Activated naive CD4-positive, alpha-beta T cell treated with Interleukin-2 at 50 U/mL for 16 hours (primary cell): ENCODE data around the gene HUS1.

Experiments used
- DNase-seq: peaks from one replicate; pipeline ENCODE4 v3.0.0-alpha.2; 2020

The HUS1 gene

DNA sequence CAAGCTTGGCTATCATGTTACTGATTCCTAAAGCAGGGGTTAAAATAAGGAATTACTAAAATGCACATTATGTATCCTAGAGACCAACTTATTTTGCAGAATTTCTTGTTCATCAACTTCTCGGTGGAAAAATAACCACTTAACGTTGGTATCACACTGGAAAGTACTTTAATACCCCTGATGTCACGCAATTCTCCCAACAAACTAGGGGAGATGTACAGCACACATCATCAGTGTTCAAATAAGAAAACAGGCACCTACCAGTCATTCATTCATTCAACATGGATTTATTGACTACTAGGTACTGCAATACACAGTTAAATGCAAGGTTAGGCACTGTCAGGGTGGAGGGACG, 648 bp downstream of the HUS1 start:
- DNase-seq, result no peak

DNA sequence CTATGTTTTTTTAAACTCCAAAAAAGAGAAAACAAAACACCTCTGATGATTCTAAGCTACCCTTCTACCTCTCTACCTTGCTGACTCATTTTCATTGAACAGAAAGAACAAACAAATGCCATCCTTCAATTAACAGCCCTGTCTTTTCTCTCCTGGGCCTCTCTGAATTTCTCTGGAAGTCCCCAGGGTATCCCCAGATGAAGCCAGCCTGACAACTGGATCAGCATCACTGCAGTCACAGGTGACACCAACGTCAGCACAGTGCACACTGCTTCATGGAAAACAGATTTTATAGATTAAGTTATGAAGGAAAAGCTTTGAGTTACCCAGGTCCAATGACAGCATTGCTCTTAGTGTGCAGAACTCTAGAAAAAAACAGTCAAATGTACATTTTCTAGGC, 5.7 kb downstream of the HUS1 start:
- DNase-seq, result no peak

GRCh38 chr7:47970761-47971160, 8.7 kb downstream of the HUS1 start:
- DNase-seq, result no peak

- peak; percentile 61 for DNase-seq
These were observed 10.3 kb downstream of the HUS1 start for GRCh38 chr7:47968847-47969774.

GRCh38 chr7:47967708-47968107, 11.7 kb downstream of the HUS1 start:
- DNase-seq, result no peak

GRCh38 chr7:47967123-47967522, 12.3 kb downstream of the HUS1 start:
- DNase-seq, result no peak

GRCh38 chr7:47965456-47965855, 14.0 kb downstream of the HUS1 start:
- no peak for DNase-seq

- no peak for DNase-seq
These were observed 17.2 kb downstream of the HUS1 start for GRCh38 chr7:47962262-47962661.

DNA sequence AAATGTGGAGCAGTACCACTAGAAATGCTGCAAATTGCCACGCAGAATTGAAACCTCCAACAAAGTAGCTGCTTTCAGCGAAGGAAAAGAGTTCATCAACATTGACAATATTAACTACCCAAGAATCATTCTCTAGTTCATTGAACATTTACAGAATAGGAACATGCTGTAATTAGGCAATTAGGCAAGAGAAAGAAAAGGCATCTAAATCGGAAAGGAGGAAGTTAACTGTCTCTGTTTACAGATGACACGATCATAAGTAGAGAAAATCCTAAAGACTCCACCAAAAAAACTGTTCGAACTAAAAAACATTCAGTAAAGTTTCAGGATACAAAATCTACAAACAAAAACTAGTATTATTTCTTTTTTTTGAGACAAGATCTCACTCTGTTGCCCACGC, 22.3 kb downstream of the HUS1 start:
- DNase-seq, result no peak

- no peak for DNase-seq
These were observed 23.2 kb downstream of the HUS1 start for GRCh38 chr7:47956220-47956619.

GRCh38 chr7:47954231-47954911, 25.0 kb downstream of the HUS1 start:
- no peak for DNase-seq

- no peak for DNase-seq
These were observed 25.6 kb downstream of the HUS1 start for GRCh38 chr7:47953822-47954221.

- DNase-seq, result no peak
These were observed 27.2 kb downstream of the HUS1 start for GRCh38 chr7:47952224-47952623.

DNA sequence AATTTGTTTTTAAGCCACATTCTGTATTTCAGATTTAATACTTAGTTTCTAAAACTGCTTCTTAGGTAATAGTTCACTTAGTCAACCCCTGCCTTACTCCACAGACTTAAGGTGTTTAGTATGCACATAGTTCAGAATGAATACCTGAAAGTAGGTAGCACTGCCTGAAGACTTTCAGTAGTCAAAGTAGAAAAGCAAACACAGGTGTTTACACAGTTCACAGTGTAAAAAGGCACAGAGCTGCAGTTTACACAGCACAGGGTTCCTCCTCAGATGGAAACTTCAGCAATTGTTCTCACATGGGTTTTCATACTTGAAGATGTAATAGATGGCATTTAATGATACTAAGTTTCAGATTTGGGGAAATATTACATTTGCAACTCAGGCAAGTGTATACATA, 28.0 kb downstream of the HUS1 start:
- DNase-seq, result no peak

- no peak for DNase-seq
These were observed 28.7 kb downstream of the HUS1 start for GRCh38 chr7:47950714-47951113.

DNA sequence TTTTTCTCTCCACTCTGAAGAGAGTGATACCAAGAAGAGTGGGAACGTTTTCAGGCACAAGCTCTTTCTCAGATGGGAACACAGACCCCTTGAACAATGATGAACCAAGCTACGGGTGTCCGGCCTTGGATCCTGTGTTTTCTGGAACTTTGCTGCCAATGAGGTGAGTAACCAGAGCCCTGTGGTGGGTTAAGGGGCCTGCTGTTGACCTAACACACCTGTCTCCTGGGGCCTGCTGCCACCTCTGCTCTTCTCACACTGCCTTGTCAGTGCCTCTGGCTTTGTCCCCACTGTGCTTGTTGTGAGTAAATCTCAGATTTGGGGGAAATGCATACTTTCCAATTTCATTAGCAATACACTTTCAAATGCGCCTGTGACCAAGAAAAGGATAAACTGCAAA, 29.7 kb downstream of the HUS1 start:
- no peak for DNase-seq

DNA sequence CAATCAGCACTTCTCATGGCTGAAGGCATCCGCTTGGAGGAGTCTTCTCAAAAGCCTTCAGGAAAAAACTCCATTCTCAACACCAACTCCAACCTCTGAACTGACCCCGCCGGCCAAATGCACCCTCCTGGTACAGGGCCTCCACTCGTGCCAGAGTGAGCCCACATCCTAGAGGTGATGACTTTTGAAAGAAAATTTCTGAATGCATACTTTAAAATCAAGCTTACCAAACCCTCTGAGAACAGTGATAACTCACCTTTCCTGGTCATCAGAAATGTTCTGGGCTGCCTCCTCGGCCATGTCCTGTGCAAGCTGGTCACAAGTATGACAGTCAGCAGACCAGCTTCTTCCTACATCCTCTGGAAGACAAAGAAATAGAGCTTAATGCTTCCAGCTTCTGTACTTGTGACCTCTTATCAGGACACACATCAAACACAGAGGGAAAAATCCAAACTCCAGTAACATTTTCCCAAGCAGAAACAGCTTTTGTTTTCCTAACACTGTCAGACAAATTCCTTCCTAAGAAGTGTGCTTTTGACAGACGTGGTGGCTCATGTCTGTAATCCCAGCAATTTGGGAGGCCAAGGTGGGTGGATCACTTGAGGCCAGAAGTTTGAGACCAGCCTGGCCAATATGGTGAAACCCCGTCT, 31.1 kb downstream of the HUS1 start, which contains the start of gene PKD1L1:
TSS of gene PKD1L1 (minus strand) at position 326 of the 650 bp plus-strand sequence. CDS start at position 300, 26 bp downstream.
- DNase-seq, result no peak

GRCh38 chr7:47947355-47947749, 32.1 kb downstream of the HUS1 start:
- DNase-seq, result no peak

- DNase-seq, result no peak
These were observed 32.6 kb downstream of the HUS1 start for GRCh38 chr7:47946581-47947354.

GRCh38 chr7:47945261-47946015, 34.0 kb downstream of the HUS1 start:
- DNase-seq, result peak; percentile 75

DNA sequence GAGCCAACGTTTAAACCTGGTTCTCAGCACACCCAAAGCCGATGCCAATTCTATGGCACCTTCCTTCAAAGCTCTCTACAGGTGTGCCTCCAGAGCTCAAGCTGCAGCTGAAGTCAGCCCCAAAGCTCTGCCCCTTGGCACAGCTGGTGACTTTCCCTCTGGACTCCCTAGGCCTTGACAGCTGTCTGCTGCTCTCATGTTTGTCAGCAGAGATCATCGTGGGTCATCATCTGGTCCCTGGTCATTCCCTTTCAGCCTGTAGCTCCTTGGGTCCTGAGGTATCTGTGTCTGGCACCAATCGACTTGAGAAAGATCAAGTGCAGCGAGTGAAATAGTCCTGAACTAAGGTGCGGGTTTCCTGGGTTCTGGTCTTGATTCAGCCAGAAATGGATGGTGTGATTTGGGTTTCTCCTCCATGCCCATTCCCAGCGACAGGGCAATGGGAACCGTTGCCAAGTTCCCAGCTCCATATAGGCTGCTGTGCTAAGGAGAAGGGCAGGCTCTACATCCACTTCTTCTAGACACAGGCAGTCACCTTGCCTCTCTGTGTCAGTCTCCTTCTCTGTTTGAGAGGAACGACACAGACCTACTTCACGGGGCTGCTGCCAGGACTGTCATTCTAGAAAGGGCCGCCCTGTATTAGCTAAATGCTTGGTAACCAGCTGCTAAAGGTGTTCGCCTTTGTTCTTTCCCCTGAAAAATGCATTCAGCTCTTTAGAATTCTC, 34.7 kb downstream of the HUS1 start:
- DNase-seq, result no peak
